Neural cell (in vitro differentiated cells): ENCODE results near the gene OR51V1. TPM values are rescaled to one million over a fixed set of nuclear protein-coding genes. Genes with fewer than 3 reads are reported as not detected.

Experiments
- H2AFZ ChIP-seq: fragments of 200-600, 300-800 bp; sonication (generic), shearing (Covaris generic); 2 replicates; pipeline ENCODE4 v1.6.0; 2014; ENCODE audit warnings: low read depth, mild to moderate bottlenecking, antibody characterized with exemption, low read length, moderate library complexity
- H3F3A ChIP-seq: fragments of 200-600 bp; shearing (Covaris generic); 2 replicates; pipeline ENCODE4 v1.6.1; 2016; ENCODE audit warnings: mild to moderate bottlenecking, moderate library complexity, mixed read lengths, antibody characterized with exemption, low read length; ENCODE audit not compliant: insufficient read depth, poor library complexity, severe bottlenecking
- H3K27ac ChIP-seq: fragments of 200-600, 300-800 bp; sonication (generic), shearing (Covaris generic); 2 replicates; pipeline ENCODE4 v1.5.1; 2014; ENCODE audit warnings: mild to moderate bottlenecking, low read length, moderate library complexity
- H3K27me3 ChIP-seq: fragments of 300-800, 200-600 bp; sonication (generic), shearing (Covaris generic); 2 replicates; pipeline ENCODE4 v1.6.0; 2014; ENCODE audit warnings: mild to moderate bottlenecking, low read depth, low read length, moderate library complexity; ENCODE audit not compliant: insufficient read depth
- H3K36me3 ChIP-seq: fragments of 300-800, 200-600 bp; sonication (generic), shearing (Covaris generic); 2 replicates; pipeline ENCODE4 v1.5.1; 2014; ENCODE audit warnings: mild to moderate bottlenecking, antibody characterized with exemption, low read length, moderate library complexity; ENCODE audit not compliant: insufficient read depth
- H3K4me2 ChIP-seq: fragments of 300-800, 200-600 bp; sonication (generic), shearing (Covaris generic); 2 replicates; pipeline ENCODE4 v1.6.0; 2014; ENCODE audit warnings: mild to moderate bottlenecking, low read length
- H3K4me3 ChIP-seq: fragments of 300-800, 200-600 bp; sonication (generic), shearing (Covaris generic); 2 replicates; pipeline ENCODE4 v1.5.1; 2014; ENCODE audit warnings: mild to moderate bottlenecking, low read length, moderate library complexity
- H3K79me2 ChIP-seq: fragments of 200-600 bp; shearing (Covaris generic); replicated peaks from 2 replicates; pipeline ENCODE4 v1.6.0; 2014; ENCODE audit warnings: mild to moderate bottlenecking, low read length, moderate library complexity; ENCODE audit not compliant: insufficient read depth
- H3K9ac ChIP-seq: fragments of 300-800, 200-600 bp; sonication (generic), shearing (Covaris generic); 2 replicates; pipeline ENCODE4 v1.6.1; 2016; ENCODE audit warnings: mild to moderate bottlenecking, low read length, mixed read lengths
- H3K9me2 ChIP-seq: fragments of 200-600 bp; shearing (Covaris generic); 2 replicates; pipeline ENCODE4 v1.6.1; 2016; ENCODE audit warnings: mild to moderate bottlenecking, low read length, mixed read lengths; ENCODE audit not compliant: insufficient read depth
- H3K9me3 ChIP-seq: fragments of 200-600, 300-800 bp; sonication (generic), shearing (Covaris generic); 2 replicates; pipeline ENCODE4 v1.6.1; 2016; ENCODE audit warnings: mild to moderate bottlenecking, mixed run types, low read length, moderate library complexity, mixed read lengths
- H4K20me1 ChIP-seq: fragments of 200-600 bp; shearing (Covaris generic); 2 replicates; pipeline ENCODE4 v1.6.1; 2016; ENCODE audit warnings: mild to moderate bottlenecking, mixed run types; ENCODE audit not compliant: insufficient read depth
- CTCF ChIP-seq: fragments of 450-650 bp; IDR thresholded peaks from 2 replicates; pipeline ENCODE4 v1.5.1; 2014; ENCODE audit warnings: antibody characterized with exemption, mild to moderate bottlenecking, moderate library complexity; ENCODE audit not compliant: poor library complexity, severe bottlenecking
- EP300 ChIP-seq: fragments of 450-650 bp; conservative IDR thresholded peaks from 2 replicates; pipeline ENCODE4 v1.6.1; 2014; ENCODE audit warnings: antibody characterized with exemption, mild to moderate bottlenecking, moderate library complexity; ENCODE audit not compliant: poor library complexity, severe bottlenecking
- EZH2 ChIP-seq: fragments of 200-600, 300-800 bp; shearing (Covaris generic), sonication (generic); IDR thresholded peaks from 2 replicates; pipeline ENCODE4 v1.6.1; 2014; ENCODE audit warnings: antibody characterized with exemption, low read length, borderline replicate concordance, mild to moderate bottlenecking; ENCODE audit not compliant: insufficient read depth, poor library complexity, severe bottlenecking
- MXI1 ChIP-seq: fragments of 450-650 bp; conservative IDR thresholded peaks from 2 replicates; pipeline ENCODE4 v1.6.1; 2014; ENCODE audit warnings: antibody characterized with exemption, mild to moderate bottlenecking; ENCODE audit not compliant: poor library complexity, severe bottlenecking
- POLR2AphosphoS5 ChIP-seq: IDR thresholded peaks from 2 replicates; pipeline ENCODE4 v1.6.1; 2012
- RAD21 ChIP-seq: fragments of 450-650 bp; conservative IDR thresholded peaks from 2 replicates; pipeline ENCODE4 v1.6.1; 2014; ENCODE audit warnings: antibody characterized with exemption, mild to moderate bottlenecking, moderate library complexity
- REST ChIP-seq: IDR thresholded peaks from 2 replicates; pipeline ENCODE4 v1.6.1; 2012; ENCODE audit warnings: borderline replicate concordance
- SMC3 ChIP-seq: fragments of 450-650 bp; conservative IDR thresholded peaks from 2 replicates; pipeline ENCODE4 v1.6.1; 2014; ENCODE audit warnings: antibody characterized with exemption, mild to moderate bottlenecking, moderate library complexity; ENCODE audit not compliant: poor library complexity
- TAF1 ChIP-seq: IDR thresholded peaks from 2 replicates; pipeline ENCODE4 v1.6.1; 2012; ENCODE audit warnings: low read depth
- polyA plus RNA-seq: library from polyadenylated mRNA; depleted of rRNA; stranded (reverse); fragments of >200 nt; gene quantifications from 2 replicates; pipeline ENCODE4 v1.2.3, GENCODE V29; 2014

The OR51V1 gene
- polyA plus RNA-seq, 1 donor from 2014 or later = not detected

GRCh38 chr11:5242933-5243815, 42.7 kb upstream of the OR51V1 start:
- H3K36me3 ChIP-seq = no peaks in the 10 kb centered on the region

More at GRCh38 chr11:5242933-5243815, 42.7 kb upstream of the OR51V1 start:
- H4K20me1 ChIP-seq = no peaks in the 10 kb centered on the region
- H3F3A ChIP-seq = no peaks in the 10 kb centered on the region
- H3K9me2 ChIP-seq = no peaks in the 10 kb centered on the region
- no peaks in the 10 kb centered on the region for H3K27me3 ChIP-seq
- H3K4me3 ChIP-seq = no peak overlapping the region
- H3K9me3 ChIP-seq = no peaks in the 10 kb centered on the region
- no peak overlapping the region for H3K27ac ChIP-seq
- H2AFZ ChIP-seq = no peak overlapping the region
- no peaks in the 10 kb centered on the region for H3K79me2 ChIP-seq
- no peak for TF ChIP-seq CTCF
- no peak for TF ChIP-seq POLR2AphosphoS5
- TF ChIP-seq MXI1 = no peak
- no peak for TF ChIP-seq REST
- TF ChIP-seq SMC3 = no peak
- TF ChIP-seq EZH2 = no peak
- TF ChIP-seq TAF1 = no peak
- TF ChIP-seq EP300 = no peak
- no peak for TF ChIP-seq RAD21
- H3K9ac ChIP-seq = no peak overlapping the region
- H3K4me2 ChIP-seq = no peak overlapping the region
